Esophagus muscularis mucosa (tissue), 4 donors: ENCODE results near the gene YPEL1. TPM values are rescaled to one million over a fixed set of nuclear protein-coding genes. Genes with fewer than 3 reads are reported as not detected.

Experiments used
- DNase-seq: peaks from one replicate; pipeline ENCODE4 v3.0.0-alpha.2; 2017; ENCODE audit errors: extremely low spot score
- H3K27ac ChIP-seq, 4 donors: fragments of 200-600 bp; sonication (generic); replicated peaks in 1 of 4; 1 replicate in 3 of 4; 2 replicates in 1 of 4; pipeline ENCODE4 v1.5.1; 2016 to 2019; ENCODE audit warnings: mild to moderate bottlenecking in 1 of 4
- H3K27me3 ChIP-seq, 4 donors: fragments of 200-600 bp; sonication (generic); one replicate each; pipeline versions ENCODE4 v1.5.1 to v1.6.0; 2016 to 2019
- H3K36me3 ChIP-seq, 4 donors: fragments of 200-600 bp; sonication (generic); one replicate each; pipeline ENCODE4 v1.5.1; 2016 to 2019
- H3K4me1 ChIP-seq, 4 donors: fragments of 200-600 bp; sonication (generic); one replicate each; pipeline ENCODE4 v1.5.1; 2016 to 2019
- H3K4me3 ChIP-seq, 4 donors: fragments of 200-600 bp; sonication (generic); 1 replicate in 2 of 4; 2 replicates in 2 of 4; pipeline ENCODE4 v1.5.1; 2016 to 2019; ENCODE audit warnings: mild to moderate bottlenecking in 4 of 4, moderate library complexity in 1 of 4
- H3K9me3 ChIP-seq, 4 donors: fragments of 200-600 bp; sonication (generic); 1 replicate in 3 of 4; 2 replicates in 1 of 4; pipeline ENCODE4 v1.5.1; 2016 to 2019
- CTCF ChIP-seq, 3 experiments: fragments of 200-600 bp in 2 of 3; fragments of 450-650 bp in 1 of 3; sonication (generic) in 2 of 3; IDR thresholded peaks; one replicate each; pipeline ENCODE4 v1.5.1; 2017 to 2019; ENCODE audit warnings: antibody characterized with exemption in 3 of 3, mild to moderate bottlenecking in 2 of 3, moderate library complexity in 1 of 3
- EP300 ChIP-seq: sonication (generic); formaldehyde crosslinking; IDR thresholded peaks from one replicate; pipeline ENCODE4 v1.6.1; 2017; ENCODE audit warnings: antibody characterized with exemption
- POLR2A ChIP-seq: fragments of 450-650 bp; IDR thresholded peaks from one replicate; pipeline ENCODE4 v1.6.1; 2017; ENCODE audit warnings: antibody characterized with exemption, moderate library complexity, mild to moderate bottlenecking, low read depth
- POLR2AphosphoS5 ChIP-seq, 2 donors: sonication (generic); formaldehyde crosslinking; IDR thresholded peaks; one replicate each; pipeline ENCODE4 v1.6.1; 2017; ENCODE audit warnings: antibody characterized with exemption in 2 of 2
- WGBS: methylation state at CpG from one replicate; pipeline ENCODE4 v1.1.5; 2018; 5-methylcytosine and 5-hydroxymethylcytosine counted together
- intact Hi-C: fragments of 100-400 bp; cut with DNase I; formaldehyde crosslinking; loops from one replicate; pipeline ENCODE4 v1.15.1; 2023
- total RNA-seq, 4 donors: library from RNA; depleted of rRNA; stranded (reverse); fragments of >200 nt; gene quantifications; one replicate each; pipeline versions ENCODE4 v1.1.0 to v1.2.1, GENCODE V29; 2016

YPEL1 gene
- 10 to 100 TPM; 12.0 to 30.7 (median 16.5) TPM for total RNA-seq

GRCh38 chr22:21735200-21736083, at the start of gene YPEL1:
YPEL1 (minus strand) TSS chr22:21735794; CDS start chr22:21710744, 25,050 bp downstream.
- H3K36me3 ChIP-seq: peaks cover 0 to 5% (median 0%) of the 10 kb centered on the region in 4 donors
- intact Hi-C loops: loop anchor here (10.0 kb wide), 1 partner anchor 129 kb away; the partner anchor contains the start of gene MAPK1
- peak within 1 kb of the TSS; percentile 67 to 80 (median 70) for H3K4me3 ChIP-seq
- H3K27me3 ChIP-seq: no peaks in the 10 kb centered on the region
- H3K4me1 ChIP-seq: peaks cover 8 to 21% (median 17%) of the 10 kb centered on the region in 4 donors
- TF ChIP-seq POLR2A (no peak), CTCF (IDR thresholded peaks at IDR 0.05) (no peak), EP300 (no peak), POLR2AphosphoS5 (IDR thresholded peaks at IDR 0.05) (peak; percentile 96 to 98)
- under 1% methylated on average over 42 of the region's 102 CpGs for WGBS
- peak within 1 kb of the TSS; percentile 76 to 93 (median 84) for H3K27ac ChIP-seq
- no peaks in the 10 kb centered on the region for H3K9me3 ChIP-seq
- peak; percentile 98 for DNase-seq

- H3K36me3 ChIP-seq: peaks cover 7 to 60% (median 41%) of the 10 kb centered on the region in 4 donors
- TF ChIP-seq EP300: no peak
- TF ChIP-seq CTCF (IDR thresholded peaks at IDR 0.05): no peak
- no peak for TF ChIP-seq POLR2A
- TF ChIP-seq POLR2AphosphoS5 (IDR thresholded peaks at IDR 0.05): no peak
These were observed 44.7 kb upstream of the YPEL1 start for GRCh38 chr22:21780259-21780658.

GRCh38 chr22:21779444-21779843, 43.9 kb upstream of the YPEL1 start:
- no peak for DNase-seq
- Histone ChIP-seq H3K9me3 (no peaks in the 10 kb centered on the region), H3K36me3 (peaks cover 0 to 52% (median 34%) of the 10 kb centered on the region in 4 donors), H3K4me3 (no peak overlapping the region), H3K27me3 (no peaks in the 10 kb centered on the region), H3K27ac (no peak overlapping the region), H3K4me1 (peaks cover 6 to 10% (median 7%) of the 10 kb centered on the region in 4 donors)
- TF ChIP-seq POLR2AphosphoS5 (IDR thresholded peaks at IDR 0.05) (no peak), POLR2A (no peak)
- WGBS: 100% methylated on average over 2 of the region's 2 CpGs
- intact Hi-C loops: loop anchor here (10.0 kb wide), 1 partner anchor 145 kb away; no protein-coding TSS in a partner anchor

More at GRCh38 chr22:21780259-21780658, 44.7 kb upstream of the YPEL1 start:
- Histone ChIP-seq H3K27ac (no peak overlapping the region), H3K4me3 (no peak overlapping the region), H3K4me1 (peaks cover under 1 to 3% (median 2%) of the 10 kb centered on the region in 4 donors), H3K9me3 (no peaks in the 10 kb centered on the region), H3K27me3 (no peaks in the 10 kb centered on the region)
- DNase-seq: no peak
- intact Hi-C loops: no loop called here
- WGBS: 94% methylated on average over 2 of the region's 2 CpGs

- Histone ChIP-seq H3K27me3 (no peaks in the 10 kb centered on the region), H3K9me3 (no peaks in the 10 kb centered on the region), H3K4me1 (peaks cover 6 to 10% (median 7%) of the 10 kb centered on the region in 4 donors), H3K4me3 (no peak overlapping the region), H3K27ac (no peak overlapping the region), H3K36me3 (peaks cover 0 to 49% (median 31%) of the 10 kb centered on the region in 4 donors)
- DNase-seq: no peak
- TF ChIP-seq POLR2A (no peak), CTCF (IDR thresholded peaks at IDR 0.05) (no peak), EP300 (no peak), POLR2AphosphoS5 (IDR thresholded peaks at IDR 0.05) (no peak)
- intact Hi-C loops: loop anchor here (10.0 kb wide), 1 partner anchor 146 kb away; no protein-coding TSS in a partner anchor
- WGBS: 96% methylated on average over 4 of the region's 4 CpGs
These were observed 43.2 kb upstream of the YPEL1 start for GRCh38 chr22:21778705-21779363.

- DNase-seq: no peak
- peaks cover 57 to 67% (median 66%) of the 10 kb centered on the region in 4 donors for H3K36me3 ChIP-seq
- 89% methylated on average over 4 of the region's 4 CpGs for WGBS
- no peaks in the 10 kb centered on the region for H3K27me3 ChIP-seq
- no peak overlapping the region for H3K27ac ChIP-seq
- intact Hi-C loops: loop anchor here (10.0 kb wide), 1 partner anchor 153 kb away; no protein-coding TSS in a partner anchor
- H3K4me3 ChIP-seq: no peak overlapping the region
- H3K4me1 ChIP-seq: peaks cover 6 to 10% (median 7%) of the 10 kb centered on the region in 4 donors
- no peaks in the 10 kb centered on the region for H3K9me3 ChIP-seq
- TF ChIP-seq POLR2A (no peak), EP300 (no peak), CTCF (IDR thresholded peaks at IDR 0.05) (no peak), POLR2AphosphoS5 (IDR thresholded peaks at IDR 0.05) (no peak)
These were observed 36.0 kb upstream of the YPEL1 start for GRCh38 chr22:21771631-21771976.
